ENCODE results near the gene WRNIP1.
A peak's percentile ranks its signal among the peaks of the same experiment; 100 is the strongest.

Gene WRNIP1

DNA sequence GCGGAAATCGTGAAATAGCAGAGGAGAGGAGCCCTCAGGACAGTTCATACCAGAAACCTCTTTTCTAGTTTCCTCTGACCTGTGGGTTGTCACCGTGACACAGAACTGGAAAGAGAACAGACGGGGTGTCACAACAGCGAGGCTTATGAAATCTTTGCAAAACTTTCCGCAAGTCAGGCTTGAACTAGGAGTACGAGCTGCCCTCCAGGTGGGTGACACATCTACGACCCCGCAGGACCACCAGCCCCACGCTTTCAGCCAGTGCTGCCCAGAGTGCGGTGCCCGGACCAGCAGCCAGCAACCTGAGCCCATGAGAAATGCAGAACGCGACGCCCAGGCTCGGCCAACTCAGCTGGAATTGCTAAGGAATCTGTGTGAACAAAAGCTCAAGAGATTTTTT is 30.8 kb downstream of the WRNIP1 start:
- peaks cover 50% of the 10 kb centered on the region for H3K4me1 ChIP-seq (ENCODE audit: insufficient read depth, low read length, poor library complexity, severe bottlenecking)
- H3F3A ChIP-seq (ENCODE audit: low read depth), result no peaks in the 10 kb centered on the region

GRCh38 chr6:2796861-2797260 is 31.7 kb downstream of the WRNIP1 start:
- H2AFZ ChIP-seq (ENCODE audit: low read length), result no peak overlapping the region
- peak overlapping the region; percentile 67 for H3K4me2 ChIP-seq (ENCODE audit: low read depth, low read length, poor library complexity, severe bottlenecking)

More for the DNA sequence above, 30.8 kb downstream of the WRNIP1 start:
- Histone ChIP-seq H3K9ac (ENCODE audit: low read depth, low read length, poor library complexity, severe bottlenecking) (no peak overlapping the region), H3K27me3 (ENCODE audit: insufficient read depth, low read length, poor library complexity, severe bottlenecking) (no peaks in the 10 kb centered on the region), H2AFZ (ENCODE audit: low read length) (no peak overlapping the region), H4K20me1 (ENCODE audit: insufficient read depth, low read length, poor library complexity, severe bottlenecking) (no peaks in the 10 kb centered on the region), H3K4me3 (ENCODE audit: low read length, poor library complexity, severe bottlenecking) (no peak overlapping the region), H3K4me2 (ENCODE audit: low read depth, low read length, poor library complexity, severe bottlenecking) (no peak overlapping the region), H3K36me3 (ENCODE audit: insufficient read depth, low read length) (no peaks in the 10 kb centered on the region), H3K9me2 (replicated peaks; ENCODE audit: low read depth, low read length) (no peaks in the 10 kb centered on the region), H3K9me3 (ENCODE audit: insufficient read depth, low read depth, low read length) (no peaks in the 10 kb centered on the region), H3K79me2 (ENCODE audit: insufficient read depth, low read length) (no peaks in the 10 kb centered on the region)
- TF ChIP-seq EZH2phosphoT487 (IDR thresholded peaks at IDR 0.05; ENCODE audit: borderline replicate concordance) (no peak), CTCF (conservative IDR thresholded peaks at IDR 0.05; ENCODE audit: low read length) (no peak)

DNA sequence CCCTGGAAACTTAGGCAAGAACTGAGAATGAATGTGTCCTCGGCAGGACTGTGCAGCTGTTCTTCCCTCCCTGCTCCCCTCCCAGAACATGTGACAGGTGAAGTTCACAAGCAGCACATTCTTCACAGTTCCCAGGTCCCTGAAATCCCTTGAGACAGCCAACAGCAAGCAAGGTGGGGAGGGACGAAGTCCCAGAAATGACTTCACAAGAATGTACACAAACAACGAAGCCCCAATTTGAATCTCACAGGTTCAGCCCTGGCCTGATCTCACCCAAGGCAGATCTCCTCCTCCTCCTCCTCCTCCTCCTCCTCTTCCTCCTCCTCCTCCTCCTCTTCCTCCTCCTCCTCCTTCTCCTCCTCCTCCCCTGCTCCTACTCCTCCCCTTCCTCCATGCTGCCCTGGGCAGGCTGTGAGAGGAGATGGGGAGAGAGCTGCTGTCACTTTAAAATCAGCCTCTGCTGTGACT is 32.4 kb downstream of the WRNIP1 start:
- Histone ChIP-seq H3K9me3 (ENCODE audit: insufficient read depth, low read depth, low read length) (no peaks in the 10 kb centered on the region), H3K4me3 (ENCODE audit: low read length, poor library complexity, severe bottlenecking) (peak overlapping the region; percentile 43), H3K79me2 (ENCODE audit: insufficient read depth, low read length) (no peaks in the 10 kb centered on the region), H3K9ac (ENCODE audit: low read depth, low read length, poor library complexity, severe bottlenecking) (peak overlapping the region; percentile 63), H3K4me1 (ENCODE audit: insufficient read depth, low read length, poor library complexity, severe bottlenecking) (peaks cover 46% of the 10 kb centered on the region), H3K4me2 (ENCODE audit: low read depth, low read length, poor library complexity, severe bottlenecking) (peak overlapping the region; percentile 67), H2AFZ (ENCODE audit: low read length) (no peak overlapping the region), H3K27me3 (ENCODE audit: insufficient read depth, low read length, poor library complexity, severe bottlenecking) (no peaks in the 10 kb centered on the region), H3K36me3 (ENCODE audit: insufficient read depth, low read length) (no peaks in the 10 kb centered on the region), H3F3A (ENCODE audit: low read depth) (no peaks in the 10 kb centered on the region), H4K20me1 (ENCODE audit: insufficient read depth, low read length, poor library complexity, severe bottlenecking) (no peaks in the 10 kb centered on the region), H3K9me2 (replicated peaks; ENCODE audit: low read depth, low read length) (no peaks in the 10 kb centered on the region)
- TF ChIP-seq CTCF (conservative IDR thresholded peaks at IDR 0.05; ENCODE audit: low read length) (no peak), EZH2phosphoT487 (IDR thresholded peaks at IDR 0.05; ENCODE audit: borderline replicate concordance) (no peak)

More at GRCh38 chr6:2796861-2797260, 31.7 kb downstream of the WRNIP1 start:
- Histone ChIP-seq H3K9me2 (replicated peaks; ENCODE audit: low read depth, low read length) (no peaks in the 10 kb centered on the region), H4K20me1 (ENCODE audit: insufficient read depth, low read length, poor library complexity, severe bottlenecking) (no peaks in the 10 kb centered on the region), H3K4me3 (ENCODE audit: low read length, poor library complexity, severe bottlenecking) (peak overlapping the region; percentile 43), H3K79me2 (ENCODE audit: insufficient read depth, low read length) (no peaks in the 10 kb centered on the region), H3K4me1 (ENCODE audit: insufficient read depth, low read length, poor library complexity, severe bottlenecking) (peaks cover 46% of the 10 kb centered on the region), H3K9me3 (ENCODE audit: insufficient read depth, low read depth, low read length) (no peaks in the 10 kb centered on the region), H3K27me3 (ENCODE audit: insufficient read depth, low read length, poor library complexity, severe bottlenecking) (no peaks in the 10 kb centered on the region), H3F3A (ENCODE audit: low read depth) (no peaks in the 10 kb centered on the region), H3K36me3 (ENCODE audit: insufficient read depth, low read length) (no peaks in the 10 kb centered on the region), H3K9ac (ENCODE audit: low read depth, low read length, poor library complexity, severe bottlenecking) (peak overlapping the region; percentile 63)
- TF ChIP-seq CTCF (conservative IDR thresholded peaks at IDR 0.05; ENCODE audit: low read length), result no peak
- no peak for TF ChIP-seq EZH2phosphoT487 (IDR thresholded peaks at IDR 0.05; ENCODE audit: borderline replicate concordance)
